GM10266 (cell line): Measurements from ENCODE around the gene HS6ST2.

Experiments
- DNase-seq: peaks from one replicate; pipeline ENCODE4 v3.0.0; 2012; ENCODE audit errors: extremely low spot score
- TF ChIP-seq, protein P1 (sequence below): IDR thresholded peaks from 2 replicates; pipeline ENCODE4 v1.5.1; 2012; ENCODE audit warnings: mild to moderate bottlenecking, low read depth; ENCODE audit not compliant: control insufficient read depth, insufficient read depth; ENCODE audit errors: missing control alignments

The HS6ST2 gene

GRCh38 chrX:132730266-132730665 is 228.2 kb downstream of the HS6ST2 start:
- TF ChIP-seq, protein P1, sequence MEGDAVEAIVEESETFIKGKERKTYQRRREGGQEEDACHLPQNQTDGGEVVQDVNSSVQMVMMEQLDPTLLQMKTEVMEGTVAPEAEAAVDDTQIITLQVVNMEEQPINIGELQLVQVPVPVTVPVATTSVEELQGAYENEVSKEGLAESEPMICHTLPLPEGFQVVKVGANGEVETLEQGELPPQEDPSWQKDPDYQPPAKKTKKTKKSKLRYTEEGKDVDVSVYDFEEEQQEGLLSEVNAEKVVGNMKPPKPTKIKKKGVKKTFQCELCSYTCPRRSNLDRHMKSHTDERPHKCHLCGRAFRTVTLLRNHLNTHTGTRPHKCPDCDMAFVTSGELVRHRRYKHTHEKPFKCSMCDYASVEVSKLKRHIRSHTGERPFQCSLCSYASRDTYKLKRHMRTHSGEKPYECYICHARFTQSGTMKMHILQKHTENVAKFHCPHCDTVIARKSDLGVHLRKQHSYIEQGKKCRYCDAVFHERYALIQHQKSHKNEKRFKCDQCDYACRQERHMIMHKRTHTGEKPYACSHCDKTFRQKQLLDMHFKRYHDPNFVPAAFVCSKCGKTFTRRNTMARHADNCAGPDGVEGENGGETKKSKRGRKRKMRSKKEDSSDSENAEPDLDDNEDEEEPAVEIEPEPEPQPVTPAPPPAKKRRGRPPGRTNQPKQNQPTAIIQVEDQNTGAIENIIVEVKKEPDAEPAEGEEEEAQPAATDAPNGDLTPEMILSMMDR, result no peak
- no peak for DNase-seq

GRCh38 chrX:132728296-132728695 is 230.1 kb downstream of the HS6ST2 start:
- DNase-seq, result no peak
- TF ChIP-seq, protein P1, result no peak

DNA sequence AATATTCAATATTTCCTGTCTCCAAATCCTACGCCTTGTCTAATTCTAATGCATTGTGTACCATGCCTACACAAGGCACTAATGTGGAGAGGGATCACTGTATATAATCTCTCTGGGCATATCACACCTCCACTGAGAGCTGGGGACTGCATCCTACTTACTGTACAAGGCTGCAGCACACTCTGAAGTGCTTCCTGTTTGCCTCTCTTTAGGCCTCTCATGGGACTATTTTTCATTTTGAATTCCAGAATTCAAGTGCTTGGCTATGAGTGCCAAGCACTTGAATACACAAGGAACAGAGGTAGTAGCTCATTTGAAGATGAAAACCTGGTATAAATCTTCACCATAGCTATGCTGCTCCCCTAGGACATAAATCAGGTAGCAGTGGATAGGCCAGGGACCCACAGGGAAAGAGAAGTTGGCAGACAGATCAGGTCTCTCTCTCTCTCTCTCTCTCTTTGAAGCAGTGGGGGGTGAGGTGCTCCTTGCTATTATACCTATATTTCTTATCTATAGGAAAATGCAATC is 239.9 kb downstream of the HS6ST2 start:
- DNase-seq, result no peak
- TF ChIP-seq, protein P1, result no peak

DNA sequence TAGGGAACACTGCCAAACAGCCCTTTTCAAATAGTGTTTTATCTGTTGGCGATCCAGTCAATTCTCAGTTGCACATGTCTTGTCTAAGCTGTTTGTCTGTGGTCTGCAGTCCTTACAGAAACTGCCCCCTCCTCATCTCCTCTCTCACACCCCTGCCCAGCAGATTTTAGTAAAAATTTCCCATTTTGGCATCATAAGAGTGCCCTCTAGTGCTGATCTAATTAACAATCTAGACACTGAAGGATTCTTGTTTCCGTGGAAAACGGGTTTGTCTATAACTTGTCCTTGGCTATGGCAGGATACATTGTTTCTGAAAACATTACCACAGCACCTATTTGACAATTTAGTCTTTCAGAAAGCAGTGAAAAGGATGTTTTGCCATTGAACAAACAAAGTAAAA is 242.4 kb downstream of the HS6ST2 start:
- DNase-seq, result no peak
- TF ChIP-seq, protein P1, result no peak

DNA sequence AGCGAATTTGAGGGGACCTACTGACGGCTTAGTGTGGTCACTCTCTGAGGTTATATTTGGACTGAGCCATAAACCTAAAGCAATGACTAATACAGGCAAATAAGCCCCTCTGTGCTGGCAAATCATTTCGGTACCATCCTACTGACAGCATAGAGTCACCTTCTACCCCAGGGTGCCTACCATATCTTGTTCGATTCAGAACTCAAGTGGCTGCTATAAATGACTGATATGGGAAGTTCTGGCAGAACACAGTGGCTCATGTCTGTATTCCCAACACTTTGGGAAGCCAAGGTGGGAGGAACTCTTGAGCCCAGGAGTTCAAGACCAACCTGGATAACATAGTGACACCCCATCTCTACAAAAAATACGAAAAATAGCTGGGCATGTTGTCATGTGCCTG is 243.5 kb downstream of the HS6ST2 start:
- TF ChIP-seq, protein P1, result no peak
- no peak for DNase-seq

DNA sequence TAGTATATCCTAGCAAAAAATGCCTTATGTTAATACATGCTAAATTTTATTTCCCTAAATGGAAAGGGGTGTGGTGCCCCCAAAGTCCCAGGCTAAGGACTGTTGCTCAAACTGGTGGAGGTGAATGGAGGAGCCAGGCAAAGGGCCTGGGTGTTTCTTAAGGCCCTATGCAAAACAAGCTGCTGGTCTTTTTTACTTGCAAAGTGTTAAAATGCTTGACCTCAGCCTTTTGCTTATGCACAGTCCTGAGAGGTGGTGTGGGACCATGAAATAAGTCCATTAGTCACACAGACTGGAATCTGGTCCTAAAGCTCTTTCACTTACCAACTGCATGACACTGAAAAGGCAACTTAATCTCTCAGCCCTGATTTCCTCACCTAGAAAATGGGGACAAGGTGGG is 246.1 kb downstream of the HS6ST2 start:
- DNase-seq, result no peak
- TF ChIP-seq, protein P1, result no peak

DNA sequence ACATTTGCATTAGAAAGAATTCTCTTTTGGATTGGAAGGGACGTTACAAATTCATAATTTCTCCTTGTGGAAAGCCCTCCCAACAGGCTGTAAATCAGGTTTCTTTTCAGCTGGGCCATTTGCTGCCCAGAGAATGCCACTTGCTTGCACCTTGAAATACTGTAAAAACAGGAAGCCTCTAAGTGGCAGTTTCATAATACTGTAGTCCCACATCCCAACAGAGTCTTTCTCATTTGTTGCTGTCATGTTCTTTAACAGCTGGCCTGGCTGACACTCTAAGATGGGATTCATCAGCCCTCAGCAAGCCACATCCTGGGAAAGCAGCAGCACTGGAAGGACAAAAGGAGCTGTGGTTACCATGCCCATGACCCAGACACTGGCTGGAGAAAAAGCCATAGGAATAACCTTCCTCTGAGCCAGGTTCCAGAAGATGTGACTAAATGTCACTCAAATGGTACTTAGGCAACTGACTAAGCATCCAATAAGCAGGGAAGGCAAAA is 247.7 kb downstream of the HS6ST2 start:
- DNase-seq, result no peak
- TF ChIP-seq, protein P1, result no peak
